ENCODE results near the gene CCKAR.

DNA sequence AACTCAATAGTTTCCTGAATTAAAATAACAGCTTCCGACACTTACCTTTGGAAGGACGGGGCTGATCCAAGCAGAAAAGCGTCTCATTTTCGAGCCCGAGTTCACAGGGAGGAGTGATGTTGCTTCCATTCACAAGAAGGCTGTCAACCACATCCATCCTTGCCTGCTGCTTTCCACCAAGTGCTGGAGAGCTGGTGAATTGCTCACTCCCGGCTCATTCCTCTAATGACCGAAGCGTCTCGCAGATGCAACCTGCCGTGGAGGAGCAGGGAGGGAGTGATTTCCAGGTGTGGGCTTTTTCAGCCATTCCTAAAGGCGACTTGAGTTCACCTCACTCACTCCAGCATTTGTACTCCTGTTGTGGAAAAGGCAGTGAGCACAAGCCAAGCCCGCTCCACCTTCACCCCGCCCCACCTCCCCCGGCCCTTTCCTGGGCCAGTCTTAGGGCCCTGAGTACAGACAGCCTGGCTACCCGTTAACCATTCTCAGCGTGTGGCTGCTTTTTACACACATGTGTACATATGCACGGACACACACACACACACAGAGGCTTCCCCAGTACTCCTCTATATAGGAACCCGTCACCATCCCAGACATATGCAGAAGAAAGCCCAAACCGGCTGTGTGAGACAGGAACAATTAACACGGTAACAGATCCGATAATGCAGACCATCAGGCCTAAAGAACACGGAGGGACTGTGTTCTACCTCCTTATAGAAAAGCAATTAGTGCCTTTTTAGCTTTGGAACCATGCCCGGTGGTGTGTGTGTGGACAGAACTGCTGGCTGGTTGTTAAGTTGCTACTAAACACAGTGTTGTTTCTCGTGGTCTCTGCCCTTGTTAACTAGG lies at the start of gene CCKAR:
- TF ChIP-seq, protein P1, sequence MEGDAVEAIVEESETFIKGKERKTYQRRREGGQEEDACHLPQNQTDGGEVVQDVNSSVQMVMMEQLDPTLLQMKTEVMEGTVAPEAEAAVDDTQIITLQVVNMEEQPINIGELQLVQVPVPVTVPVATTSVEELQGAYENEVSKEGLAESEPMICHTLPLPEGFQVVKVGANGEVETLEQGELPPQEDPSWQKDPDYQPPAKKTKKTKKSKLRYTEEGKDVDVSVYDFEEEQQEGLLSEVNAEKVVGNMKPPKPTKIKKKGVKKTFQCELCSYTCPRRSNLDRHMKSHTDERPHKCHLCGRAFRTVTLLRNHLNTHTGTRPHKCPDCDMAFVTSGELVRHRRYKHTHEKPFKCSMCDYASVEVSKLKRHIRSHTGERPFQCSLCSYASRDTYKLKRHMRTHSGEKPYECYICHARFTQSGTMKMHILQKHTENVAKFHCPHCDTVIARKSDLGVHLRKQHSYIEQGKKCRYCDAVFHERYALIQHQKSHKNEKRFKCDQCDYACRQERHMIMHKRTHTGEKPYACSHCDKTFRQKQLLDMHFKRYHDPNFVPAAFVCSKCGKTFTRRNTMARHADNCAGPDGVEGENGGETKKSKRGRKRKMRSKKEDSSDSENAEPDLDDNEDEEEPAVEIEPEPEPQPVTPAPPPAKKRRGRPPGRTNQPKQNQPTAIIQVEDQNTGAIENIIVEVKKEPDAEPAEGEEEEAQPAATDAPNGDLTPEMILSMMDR (IDR thresholded peaks at IDR 0.05), result no peak
- no peak for TF ChIP-seq POLR2AphosphoS5 (IDR thresholded peaks at IDR 0.05)

All from transverse colon (tissue), 4 donors.